GM20431 (cell line): Measurements from ENCODE around the gene OR2T29.
"Not testable (repeated sequence)": the region's sequence is repeated elsewhere in the genome, so short reads cannot be mapped to it uniquely, and the experiment has no call there.

Experiments used
- in situ Hi-C: fragments of 300-500 bp; cut with MseI, MboI; formaldehyde crosslinking; loops from one replicate; pipeline ENCODE4 v1.15.0; 2020; ENCODE audit warnings: low sequenced_read_pairs; ENCODE audit not compliant: unreplicated experiment

The OR2T29 gene

GRCh38 chr1:248521856-248522255 lies 40.7 kb downstream of the OR2T29 start:
- in situ Hi-C loops = no loop called here

- in situ Hi-C loops = not testable (repeated sequence)
These were observed 52.4 kb downstream of the OR2T29 start for GRCh38 chr1:248510217-248510616.

GRCh38 chr1:248507773-248508172 lies 54.8 kb downstream of the OR2T29 start, which contains the start of gene OR2G6:
TSS of gene OR2G6 (plus strand) at chr1:248508073. CDS start at chr1:248521647, 13,574 bp downstream.
- in situ Hi-C loops = not testable (repeated sequence)
